GM21723 (cell line): ENCODE results near the gene SRD5A2.

Source experiments
- ATAC-seq: cut with Tn5 transposase; IDR thresholded peaks from one replicate; pipeline ENCODE4 v1.9.1; 2021; ENCODE audit warnings: mild to moderate bottlenecking, moderate library complexity; ENCODE audit not compliant: unreplicated experiment

The SRD5A2 gene

DNA sequence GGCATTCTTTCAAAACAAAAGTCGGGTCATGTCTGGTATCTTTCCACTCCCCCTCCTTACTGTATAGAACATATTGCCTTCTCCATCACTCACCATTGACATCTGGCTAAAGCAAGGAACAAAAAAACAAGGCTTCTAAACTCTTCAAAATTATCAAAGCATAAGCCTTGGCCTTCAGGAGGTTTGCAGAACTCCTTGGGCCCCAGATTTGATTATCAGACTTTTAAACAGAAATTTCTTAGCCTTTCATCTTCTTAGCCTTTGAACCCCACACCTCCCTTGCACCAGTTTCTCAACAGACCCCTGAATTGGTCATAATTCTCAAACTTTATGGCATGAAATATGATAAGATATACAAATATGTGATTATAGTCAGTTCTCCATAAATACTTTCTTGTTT lies 106.4 kb downstream of the SRD5A2 start:
- ATAC-seq: no peak
